Measurements from ENCODE around the gene POC1A. TPM values are rescaled to one million over a fixed set of nuclear protein-coding genes. Genes with fewer than 3 reads are reported as not detected.

POC1A gene
- polyA plus RNA-seq, 1 donor from 2014 or later: 1.3 TPM

DNA sequence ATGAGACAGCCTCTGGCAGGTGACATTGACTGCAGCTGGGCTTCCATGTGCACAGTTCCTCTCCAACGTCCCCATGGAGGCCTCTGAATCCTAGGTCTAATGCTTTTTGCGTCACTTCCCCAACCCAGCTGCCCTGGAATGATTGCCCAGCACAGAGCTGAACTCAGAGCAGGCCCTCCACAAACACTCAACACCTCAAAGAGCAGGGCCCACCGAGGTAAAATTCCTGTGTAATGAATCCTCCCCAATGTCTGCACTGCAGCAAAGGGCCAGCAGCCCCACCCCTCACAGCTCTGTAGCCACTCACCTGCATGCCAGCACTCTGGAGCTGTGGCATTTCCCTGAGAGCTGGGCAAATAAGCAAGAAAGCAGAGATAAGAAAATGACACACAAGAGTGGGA lies 55.2 kb downstream of the POC1A start:
- TF ChIP-seq MXI1 (conservative IDR thresholded peaks at IDR 0.05; ENCODE audit: poor library complexity, severe bottlenecking) (no peak), EZH2 (IDR thresholded peaks at IDR 0.05; ENCODE audit: borderline replicate concordance, insufficient read depth, low read length, poor library complexity, severe bottlenecking) (no peak), TAF1 (IDR thresholded peaks at IDR 0.05; ENCODE audit: low read depth) (no peak), POLR2AphosphoS5 (IDR thresholded peaks at IDR 0.05) (no peak), SMC3 (conservative IDR thresholded peaks at IDR 0.05; ENCODE audit: poor library complexity) (no peak), EP300 (conservative IDR thresholded peaks at IDR 0.05; ENCODE audit: poor library complexity, severe bottlenecking) (no peak), RAD21 (conservative IDR thresholded peaks at IDR 0.05) (no peak)
- TF ChIP-seq, protein P1, sequence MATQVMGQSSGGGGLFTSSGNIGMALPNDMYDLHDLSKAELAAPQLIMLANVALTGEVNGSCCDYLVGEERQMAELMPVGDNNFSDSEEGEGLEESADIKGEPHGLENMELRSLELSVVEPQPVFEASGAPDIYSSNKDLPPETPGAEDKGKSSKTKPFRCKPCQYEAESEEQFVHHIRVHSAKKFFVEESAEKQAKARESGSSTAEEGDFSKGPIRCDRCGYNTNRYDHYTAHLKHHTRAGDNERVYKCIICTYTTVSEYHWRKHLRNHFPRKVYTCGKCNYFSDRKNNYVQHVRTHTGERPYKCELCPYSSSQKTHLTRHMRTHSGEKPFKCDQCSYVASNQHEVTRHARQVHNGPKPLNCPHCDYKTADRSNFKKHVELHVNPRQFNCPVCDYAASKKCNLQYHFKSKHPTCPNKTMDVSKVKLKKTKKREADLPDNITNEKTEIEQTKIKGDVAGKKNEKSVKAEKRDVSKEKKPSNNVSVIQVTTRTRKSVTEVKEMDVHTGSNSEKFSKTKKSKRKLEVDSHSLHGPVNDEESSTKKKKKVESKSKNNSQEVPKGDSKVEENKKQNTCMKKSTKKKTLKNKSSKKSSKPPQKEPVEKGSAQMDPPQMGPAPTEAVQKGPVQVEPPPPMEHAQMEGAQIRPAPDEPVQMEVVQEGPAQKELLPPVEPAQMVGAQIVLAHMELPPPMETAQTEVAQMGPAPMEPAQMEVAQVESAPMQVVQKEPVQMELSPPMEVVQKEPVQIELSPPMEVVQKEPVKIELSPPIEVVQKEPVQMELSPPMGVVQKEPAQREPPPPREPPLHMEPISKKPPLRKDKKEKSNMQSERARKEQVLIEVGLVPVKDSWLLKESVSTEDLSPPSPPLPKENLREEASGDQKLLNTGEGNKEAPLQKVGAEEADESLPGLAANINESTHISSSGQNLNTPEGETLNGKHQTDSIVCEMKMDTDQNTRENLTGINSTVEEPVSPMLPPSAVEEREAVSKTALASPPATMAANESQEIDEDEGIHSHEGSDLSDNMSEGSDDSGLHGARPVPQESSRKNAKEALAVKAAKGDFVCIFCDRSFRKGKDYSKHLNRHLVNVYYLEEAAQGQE (IDR thresholded peaks at IDR 0.05; ENCODE audit: borderline replicate concordance): no peak
- TF ChIP-seq, protein P2, sequence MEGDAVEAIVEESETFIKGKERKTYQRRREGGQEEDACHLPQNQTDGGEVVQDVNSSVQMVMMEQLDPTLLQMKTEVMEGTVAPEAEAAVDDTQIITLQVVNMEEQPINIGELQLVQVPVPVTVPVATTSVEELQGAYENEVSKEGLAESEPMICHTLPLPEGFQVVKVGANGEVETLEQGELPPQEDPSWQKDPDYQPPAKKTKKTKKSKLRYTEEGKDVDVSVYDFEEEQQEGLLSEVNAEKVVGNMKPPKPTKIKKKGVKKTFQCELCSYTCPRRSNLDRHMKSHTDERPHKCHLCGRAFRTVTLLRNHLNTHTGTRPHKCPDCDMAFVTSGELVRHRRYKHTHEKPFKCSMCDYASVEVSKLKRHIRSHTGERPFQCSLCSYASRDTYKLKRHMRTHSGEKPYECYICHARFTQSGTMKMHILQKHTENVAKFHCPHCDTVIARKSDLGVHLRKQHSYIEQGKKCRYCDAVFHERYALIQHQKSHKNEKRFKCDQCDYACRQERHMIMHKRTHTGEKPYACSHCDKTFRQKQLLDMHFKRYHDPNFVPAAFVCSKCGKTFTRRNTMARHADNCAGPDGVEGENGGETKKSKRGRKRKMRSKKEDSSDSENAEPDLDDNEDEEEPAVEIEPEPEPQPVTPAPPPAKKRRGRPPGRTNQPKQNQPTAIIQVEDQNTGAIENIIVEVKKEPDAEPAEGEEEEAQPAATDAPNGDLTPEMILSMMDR (IDR thresholded peaks at IDR 0.05; ENCODE audit: poor library complexity, severe bottlenecking): no peak
- Histone ChIP-seq H2AFZ (ENCODE audit: low read depth, low read length) (no peak overlapping the region), H3K4me2 (ENCODE audit: low read length) (no peak overlapping the region), H3K79me2 (replicated peaks; ENCODE audit: insufficient read depth, low read length) (no peaks in the 10 kb centered on the region), H4K20me1 (ENCODE audit: insufficient read depth) (no peaks in the 10 kb centered on the region), H3F3A (ENCODE audit: insufficient read depth, low read length, poor library complexity, severe bottlenecking) (no peaks in the 10 kb centered on the region), H3K27me3 (ENCODE audit: insufficient read depth, low read depth, low read length) (no peaks in the 10 kb centered on the region), H3K9me2 (ENCODE audit: insufficient read depth, low read length) (no peaks in the 10 kb centered on the region), H3K9me3 (ENCODE audit: low read length) (no peaks in the 10 kb centered on the region), H3K4me3 (ENCODE audit: low read length) (no peak overlapping the region), H3K36me3 (ENCODE audit: insufficient read depth, low read length) (no peaks in the 10 kb centered on the region), H3K27ac (ENCODE audit: low read length) (no peak overlapping the region), H3K9ac (ENCODE audit: low read length) (no peak overlapping the region)

DNA sequence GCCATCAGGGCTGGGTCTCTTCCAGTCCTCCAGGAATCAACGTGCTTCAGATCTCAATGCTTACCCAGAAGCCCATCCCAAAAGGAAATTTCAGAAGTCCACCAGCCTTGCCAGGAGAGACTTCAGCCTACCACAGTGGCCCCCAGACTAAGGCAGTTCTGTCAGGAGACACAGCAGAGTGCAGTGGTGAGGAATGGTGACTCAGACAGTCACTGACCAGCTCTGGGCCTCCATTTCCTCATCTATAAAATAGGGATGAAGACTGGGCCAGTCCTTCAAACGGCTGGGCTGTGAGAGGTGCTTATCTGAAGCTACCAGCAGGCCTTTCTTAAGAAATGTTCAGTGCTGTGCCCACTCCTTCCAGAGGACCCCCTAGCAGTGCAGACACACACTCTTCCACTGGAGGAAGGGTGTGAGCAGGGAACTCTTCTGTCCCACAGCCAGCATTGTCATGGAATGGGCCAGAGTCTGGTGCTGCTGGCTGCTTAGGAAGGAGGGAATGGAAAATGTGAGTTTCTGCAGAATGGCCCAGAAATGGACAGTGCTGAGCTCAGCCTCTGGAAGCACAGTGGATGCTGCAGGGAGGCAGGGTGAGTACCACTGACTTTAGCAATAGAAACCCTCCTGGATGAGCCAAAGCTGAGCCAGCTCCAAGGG lies 56.2 kb downstream of the POC1A start:
- Histone ChIP-seq H3K27me3 (ENCODE audit: insufficient read depth, low read depth, low read length) (no peaks in the 10 kb centered on the region), H3F3A (ENCODE audit: insufficient read depth, low read length, poor library complexity, severe bottlenecking) (no peaks in the 10 kb centered on the region), H3K9me3 (ENCODE audit: low read length) (no peaks in the 10 kb centered on the region), H3K9ac (ENCODE audit: low read length) (no peak overlapping the region), H2AFZ (ENCODE audit: low read depth, low read length) (no peak overlapping the region), H3K9me2 (ENCODE audit: insufficient read depth, low read length) (no peaks in the 10 kb centered on the region), H3K36me3 (ENCODE audit: insufficient read depth, low read length) (no peaks in the 10 kb centered on the region), H4K20me1 (ENCODE audit: insufficient read depth) (no peaks in the 10 kb centered on the region), H3K4me2 (ENCODE audit: low read length) (no peak overlapping the region), H3K79me2 (replicated peaks; ENCODE audit: insufficient read depth, low read length) (no peaks in the 10 kb centered on the region), H3K27ac (ENCODE audit: low read length) (no peak overlapping the region), H3K4me3 (ENCODE audit: low read length) (no peak overlapping the region)
- TF ChIP-seq POLR2AphosphoS5 (IDR thresholded peaks at IDR 0.05): no peak

Measured in neural cell (in vitro differentiated cells).